Activated CD4-positive, alpha-beta T cell treated with anti-CD3 and anti-CD28 coated beads for 1 hour (primary cell): Measurements from ENCODE around the gene ANKS1B.

Experiments used
- DNase-seq: peaks from one replicate; pipeline ENCODE4 v3.0.0-alpha.2; 2020

Gene ANKS1B

GRCh38 chr12:98737322-98737712, 1247.4 kb downstream of the ANKS1B start:
- DNase-seq: no peak

- DNase-seq: no peak
These were observed 1248.1 kb downstream of the ANKS1B start for GRCh38 chr12:98736352-98737321.

GRCh38 chr12:98735821-98736220, 1248.9 kb downstream of the ANKS1B start:
- no peak for DNase-seq

GRCh38 chr12:98733667-98734350, 1250.9 kb downstream of the ANKS1B start:
- DNase-seq: no peak

GRCh38 chr12:98730412-98730811, 1254.3 kb downstream of the ANKS1B start:
- no peak for DNase-seq

- no peak for DNase-seq
These were observed 1257.5 kb downstream of the ANKS1B start for GRCh38 chr12:98727196-98727595.

- DNase-seq: no peak
These were observed 1259.1 kb downstream of the ANKS1B start for GRCh38 chr12:98725476-98726247.

- no peak for DNase-seq
These were observed 1260.2 kb downstream of the ANKS1B start for GRCh38 chr12:98724384-98725155.

GRCh38 chr12:98721204-98721702, 1263.5 kb downstream of the ANKS1B start:
- no peak for DNase-seq

- DNase-seq: no peak
These were observed 1264.9 kb downstream of the ANKS1B start for GRCh38 chr12:98719515-98720504.

GRCh38 chr12:98714426-98714825, 1270.3 kb downstream of the ANKS1B start:
- DNase-seq: no peak

GRCh38 chr12:98709022-98709421, 1275.7 kb downstream of the ANKS1B start:
- no peak for DNase-seq

GRCh38 chr12:98701166-98701565, 1283.6 kb downstream of the ANKS1B start:
- no peak for DNase-seq

- DNase-seq: no peak
These were observed 1285.2 kb downstream of the ANKS1B start for GRCh38 chr12:98699586-98699985.

- no peak for DNase-seq
These were observed 1285.9 kb downstream of the ANKS1B start for GRCh38 chr12:98698603-98699463.

- DNase-seq: no peak
These were observed 1287.5 kb downstream of the ANKS1B start for GRCh38 chr12:98697209-98697608.

- DNase-seq: no peak
These were observed 1288.6 kb downstream of the ANKS1B start for GRCh38 chr12:98696036-98696646.

- no peak for DNase-seq
These were observed 1293.4 kb downstream of the ANKS1B start for GRCh38 chr12:98691351-98691750.

GRCh38 chr12:98686603-98687002, 1298.1 kb downstream of the ANKS1B start:
- DNase-seq: no peak
